ENCODE measurements around the gene DOK6. TPM values are rescaled to one million over a fixed set of nuclear protein-coding genes. Genes with fewer than 3 reads are reported as not detected.

DOK6 gene
- polyA plus RNA-seq, 1 donor = 3.7 TPM

- peaks cover 7% of the 10 kb centered on the region for H3K9me3 ChIP-seq (ENCODE audit: control insufficient read depth, low read depth, low read length)
- H3K36me3 ChIP-seq (ENCODE audit: control insufficient read depth, insufficient read depth, low read length) = no peaks in the 10 kb centered on the region
- DNase-seq = no peak
- no CpG with 5 or more reads among the region's 3 CpGs for WGBS (ENCODE audit: insufficient coverage, low lambda C conversion rate)
- H3K4me3 ChIP-seq (ENCODE audit: low read length) = no peak overlapping the region
- no peaks in the 10 kb centered on the region for H3K27me3 ChIP-seq (ENCODE audit: control insufficient read depth, insufficient read depth, low read length)
- H3K27ac ChIP-seq (ENCODE audit: low read length) = no peak overlapping the region
- no peaks in the 10 kb centered on the region for H3K4me1 ChIP-seq (ENCODE audit: control insufficient read depth, insufficient read depth, low read length)
Measured at GRCh38 chr18:69723434-69723833, 322.7 kb downstream of the DOK6 start.

GRCh38 chr18:69725009-69725408 is 324.3 kb downstream of the DOK6 start:
- no peaks in the 10 kb centered on the region for H3K9me3 ChIP-seq (ENCODE audit: control insufficient read depth, low read depth, low read length)
- H3K36me3 ChIP-seq (ENCODE audit: control insufficient read depth, insufficient read depth, low read length) = no peaks in the 10 kb centered on the region
- H3K27me3 ChIP-seq (ENCODE audit: control insufficient read depth, insufficient read depth, low read length) = no peaks in the 10 kb centered on the region
- no peak overlapping the region for H3K27ac ChIP-seq (ENCODE audit: low read length)
- H3K4me3 ChIP-seq (ENCODE audit: low read length) = no peak overlapping the region
- WGBS (ENCODE audit: insufficient coverage, low lambda C conversion rate) = no CpG with 5 or more reads among the region's 8 CpGs
- no peaks in the 10 kb centered on the region for H3K4me1 ChIP-seq (ENCODE audit: control insufficient read depth, insufficient read depth, low read length)
- DNase-seq = no peak

GRCh38 chr18:69725855-69726508 is 325.3 kb downstream of the DOK6 start:
- H3K4me3 ChIP-seq (ENCODE audit: low read length) = no peak overlapping the region
- H3K9me3 ChIP-seq (ENCODE audit: control insufficient read depth, low read depth, low read length) = no peaks in the 10 kb centered on the region
- no peak overlapping the region for H3K27ac ChIP-seq (ENCODE audit: low read length)
- H3K4me1 ChIP-seq (ENCODE audit: control insufficient read depth, insufficient read depth, low read length) = no peaks in the 10 kb centered on the region
- no peaks in the 10 kb centered on the region for H3K36me3 ChIP-seq (ENCODE audit: control insufficient read depth, insufficient read depth, low read length)
- no peak for DNase-seq
- WGBS (ENCODE audit: insufficient coverage, low lambda C conversion rate) = 81% methylated on average over 4 of the region's 12 CpGs
- no peaks in the 10 kb centered on the region for H3K27me3 ChIP-seq (ENCODE audit: control insufficient read depth, insufficient read depth, low read length)

GRCh38 chr18:69727912-69728572 is 327.4 kb downstream of the DOK6 start:
- no peaks in the 10 kb centered on the region for H3K4me1 ChIP-seq (ENCODE audit: control insufficient read depth, insufficient read depth, low read length)
- no peaks in the 10 kb centered on the region for H3K9me3 ChIP-seq (ENCODE audit: control insufficient read depth, low read depth, low read length)
- H3K27me3 ChIP-seq (ENCODE audit: control insufficient read depth, insufficient read depth, low read length) = no peaks in the 10 kb centered on the region
- H3K36me3 ChIP-seq (ENCODE audit: control insufficient read depth, insufficient read depth, low read length) = no peaks in the 10 kb centered on the region
- WGBS (ENCODE audit: insufficient coverage, low lambda C conversion rate) = 83% methylated on average over 1 of the region's 5 CpGs
- no peak overlapping the region for H3K4me3 ChIP-seq (ENCODE audit: low read length)
- DNase-seq = no peak
- no peak overlapping the region for H3K27ac ChIP-seq (ENCODE audit: low read length)

GRCh38 chr18:69730664-69731063 is 330.0 kb downstream of the DOK6 start:
- Histone ChIP-seq H3K9me3 (ENCODE audit: control insufficient read depth, low read depth, low read length) (no peaks in the 10 kb centered on the region), H3K4me3 (ENCODE audit: low read length) (no peak overlapping the region), H3K36me3 (ENCODE audit: control insufficient read depth, insufficient read depth, low read length) (no peaks in the 10 kb centered on the region), H3K27ac (ENCODE audit: low read length) (no peak overlapping the region), H3K4me1 (ENCODE audit: control insufficient read depth, insufficient read depth, low read length) (no peaks in the 10 kb centered on the region), H3K27me3 (ENCODE audit: control insufficient read depth, insufficient read depth, low read length) (no peaks in the 10 kb centered on the region)
- no peak for DNase-seq
- WGBS (ENCODE audit: insufficient coverage, low lambda C conversion rate) = no CpG with 5 or more reads among the region's 1 CpG

GRCh38 chr18:69734536-69734935 is 333.8 kb downstream of the DOK6 start:
- Histone ChIP-seq H3K4me1 (ENCODE audit: control insufficient read depth, insufficient read depth, low read length) (no peaks in the 10 kb centered on the region), H3K27me3 (ENCODE audit: control insufficient read depth, insufficient read depth, low read length) (no peaks in the 10 kb centered on the region), H3K27ac (ENCODE audit: low read length) (no peak overlapping the region), H3K36me3 (ENCODE audit: control insufficient read depth, insufficient read depth, low read length) (no peaks in the 10 kb centered on the region), H3K4me3 (ENCODE audit: low read length) (no peak overlapping the region), H3K9me3 (ENCODE audit: control insufficient read depth, low read depth, low read length) (no peaks in the 10 kb centered on the region)
- no peak for DNase-seq
- no CpG with 5 or more reads among the region's 2 CpGs for WGBS (ENCODE audit: insufficient coverage, low lambda C conversion rate)

- WGBS (ENCODE audit: insufficient coverage, low lambda C conversion rate) = 80% methylated on average over 1 of the region's 2 CpGs
- no peak overlapping the region for H3K4me3 ChIP-seq (ENCODE audit: low read length)
Measured at GRCh38 chr18:69736730-69737129, 336.0 kb downstream of the DOK6 start.

GRCh38 chr18:69737851-69738250 is 337.2 kb downstream of the DOK6 start:
- H3K4me1 ChIP-seq (ENCODE audit: control insufficient read depth, insufficient read depth, low read length) = no peaks in the 10 kb centered on the region
- H3K36me3 ChIP-seq (ENCODE audit: control insufficient read depth, insufficient read depth, low read length) = no peaks in the 10 kb centered on the region
- H3K9me3 ChIP-seq (ENCODE audit: control insufficient read depth, low read depth, low read length) = no peaks in the 10 kb centered on the region
- no peak overlapping the region for H3K27ac ChIP-seq (ENCODE audit: low read length)
- DNase-seq = no peak
- no peak overlapping the region for H3K4me3 ChIP-seq (ENCODE audit: low read length)
- WGBS (ENCODE audit: insufficient coverage, low lambda C conversion rate) = 93% methylated on average over 2 of the region's 3 CpGs
- H3K27me3 ChIP-seq (ENCODE audit: control insufficient read depth, insufficient read depth, low read length) = no peaks in the 10 kb centered on the region

More at GRCh38 chr18:69736730-69737129, 336.0 kb downstream of the DOK6 start:
- Histone ChIP-seq H3K9me3 (ENCODE audit: control insufficient read depth, low read depth, low read length) (no peaks in the 10 kb centered on the region), H3K27ac (ENCODE audit: low read length) (no peak overlapping the region), H3K4me1 (ENCODE audit: control insufficient read depth, insufficient read depth, low read length) (no peaks in the 10 kb centered on the region), H3K27me3 (ENCODE audit: control insufficient read depth, insufficient read depth, low read length) (no peaks in the 10 kb centered on the region), H3K36me3 (ENCODE audit: control insufficient read depth, insufficient read depth, low read length) (no peaks in the 10 kb centered on the region)
- no peak for DNase-seq

GRCh38 chr18:69747388-69747787 is 346.7 kb downstream of the DOK6 start:
- no peaks in the 10 kb centered on the region for H3K4me1 ChIP-seq (ENCODE audit: control insufficient read depth, insufficient read depth, low read length)
- no peak overlapping the region for H3K27ac ChIP-seq (ENCODE audit: low read length)
- H3K4me3 ChIP-seq (ENCODE audit: low read length) = no peak overlapping the region
- no peaks in the 10 kb centered on the region for H3K9me3 ChIP-seq (ENCODE audit: control insufficient read depth, low read depth, low read length)
- H3K27me3 ChIP-seq (ENCODE audit: control insufficient read depth, insufficient read depth, low read length) = no peaks in the 10 kb centered on the region
- WGBS (ENCODE audit: insufficient coverage, low lambda C conversion rate) = no CpG with 5 or more reads among the region's 2 CpGs
- no peak for DNase-seq
- H3K36me3 ChIP-seq (ENCODE audit: control insufficient read depth, insufficient read depth, low read length) = no peaks in the 10 kb centered on the region

- H3K27me3 ChIP-seq (ENCODE audit: control insufficient read depth, insufficient read depth, low read length) = no peaks in the 10 kb centered on the region
- no peaks in the 10 kb centered on the region for H3K4me1 ChIP-seq (ENCODE audit: control insufficient read depth, insufficient read depth, low read length)
- no peak for DNase-seq
- no peaks in the 10 kb centered on the region for H3K36me3 ChIP-seq (ENCODE audit: control insufficient read depth, insufficient read depth, low read length)
- no peak overlapping the region for H3K4me3 ChIP-seq (ENCODE audit: low read length)
- no peak overlapping the region for H3K27ac ChIP-seq (ENCODE audit: low read length)
- H3K9me3 ChIP-seq (ENCODE audit: control insufficient read depth, low read depth, low read length) = no peaks in the 10 kb centered on the region
- WGBS (ENCODE audit: insufficient coverage, low lambda C conversion rate) = no CpG with 5 or more reads among the region's 3 CpGs
Measured at GRCh38 chr18:69752737-69753380, 352.2 kb downstream of the DOK6 start.

Measured in large intestine (tissue), 3 donors.